Cortex of kidney (tissue), 1 donor: ENCODE measurements around the gene LNPK.
"Not testable (repeated sequence)": the region's sequence is repeated elsewhere in the genome, so short reads cannot be mapped to it uniquely, and the experiment has no call there.

ENCODE experiments used
- DNase-seq: peaks from one replicate; lab custom pipeline; 2025; lab: John Stamatoyannopoulos, UW

Gene LNPK

GRCh38 chr2:176001916-176002687, at the start of gene LNPK:
Gene LNPK (minus strand): TSS chr2:176002267. CDS start chr2:175995584, 6,683 bp downstream.
- peak; percentile 76 for DNase-seq

GRCh38 chr2:176039375-176039774, 37.3 kb upstream of the LNPK start:
- DNase-seq: no peak

GRCh38 chr2:176038694-176039093, 36.6 kb upstream of the LNPK start:
- DNase-seq: no peak

- no peak for DNase-seq
Measured at GRCh38 chr2:176035013-176035691, 33.1 kb upstream of the LNPK start.

- DNase-seq: no peak
Measured at GRCh38 chr2:176027806-176028205, 25.7 kb upstream of the LNPK start.

- DNase-seq: no peak
Measured at GRCh38 chr2:176025932-176026331, 23.9 kb upstream of the LNPK start.

GRCh38 chr2:176024083-176024482, 22.0 kb upstream of the LNPK start:
- DNase-seq: no peak

GRCh38 chr2:176022048-176022447, 20.0 kb upstream of the LNPK start:
- DNase-seq: no peak

- no peak for DNase-seq
Measured at GRCh38 chr2:176020400-176020799, 18.3 kb upstream of the LNPK start.

GRCh38 chr2:176018708-176019107, 16.6 kb upstream of the LNPK start:
- no peak for DNase-seq

- no peak for DNase-seq
Measured at GRCh38 chr2:176009445-176009844, 7.4 kb upstream of the LNPK start.

- no peak for DNase-seq
Measured at GRCh38 chr2:176004934-176005333, 2.9 kb upstream of the LNPK start.

- DNase-seq: no peak
Measured at GRCh38 chr2:176003958-176004357, 1.9 kb upstream of the LNPK start.

GRCh38 chr2:176002688-176003210, 682 bp upstream of the LNPK start:
- no peak for DNase-seq

GRCh38 chr2:176001281-176001915, 669 bp downstream of the LNPK start:
- DNase-seq: no peak

- DNase-seq: no peak
Measured at GRCh38 chr2:175999283-175999819, 2.7 kb downstream of the LNPK start.

- DNase-seq: no peak
Measured at GRCh38 chr2:175990099-175990498, 12.0 kb downstream of the LNPK start.

- DNase-seq: not testable (repeated sequence)
Measured at GRCh38 chr2:175987126-175987525, 14.9 kb downstream of the LNPK start.

- no peak for DNase-seq
Measured at GRCh38 chr2:175984846-175985245, 17.2 kb downstream of the LNPK start.

GRCh38 chr2:175981551-175981950, 20.5 kb downstream of the LNPK start:
- DNase-seq: no peak

GRCh38 chr2:175976391-175977157, 25.5 kb downstream of the LNPK start:
- DNase-seq: no peak

GRCh38 chr2:175973373-175973772, 28.7 kb downstream of the LNPK start:
- DNase-seq: no peak
